Bladder microvascular endothelial cell (primary cell): ENCODE results near the gene MPHOSPH10. TPM values are rescaled to one million over a fixed set of nuclear protein-coding genes. Genes with fewer than 3 reads are reported as not detected.

Experiments used
- total RNA-seq: library from RNA; depleted of rRNA; stranded (reverse); fragments of >200 nt; gene quantifications from 2 replicates; pipeline ENCODE4 v1.2.3, GENCODE V29; 2014

Gene MPHOSPH10, protein sequence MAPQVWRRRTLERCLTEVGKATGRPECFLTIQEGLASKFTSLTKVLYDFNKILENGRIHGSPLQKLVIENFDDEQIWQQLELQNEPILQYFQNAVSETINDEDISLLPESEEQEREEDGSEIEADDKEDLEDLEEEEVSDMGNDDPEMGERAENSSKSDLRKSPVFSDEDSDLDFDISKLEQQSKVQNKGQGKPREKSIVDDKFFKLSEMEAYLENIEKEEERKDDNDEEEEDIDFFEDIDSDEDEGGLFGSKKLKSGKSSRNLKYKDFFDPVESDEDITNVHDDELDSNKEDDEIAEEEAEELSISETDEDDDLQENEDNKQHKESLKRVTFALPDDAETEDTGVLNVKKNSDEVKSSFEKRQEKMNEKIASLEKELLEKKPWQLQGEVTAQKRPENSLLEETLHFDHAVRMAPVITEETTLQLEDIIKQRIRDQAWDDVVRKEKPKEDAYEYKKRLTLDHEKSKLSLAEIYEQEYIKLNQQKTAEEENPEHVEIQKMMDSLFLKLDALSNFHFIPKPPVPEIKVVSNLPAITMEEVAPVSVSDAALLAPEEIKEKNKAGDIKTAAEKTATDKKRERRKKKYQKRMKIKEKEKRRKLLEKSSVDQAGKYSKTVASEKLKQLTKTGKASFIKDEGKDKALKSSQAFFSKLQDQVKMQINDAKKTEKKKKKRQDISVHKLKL
- 9.7 and 21.1 TPM in 2 replicates for total RNA-seq

DNA sequence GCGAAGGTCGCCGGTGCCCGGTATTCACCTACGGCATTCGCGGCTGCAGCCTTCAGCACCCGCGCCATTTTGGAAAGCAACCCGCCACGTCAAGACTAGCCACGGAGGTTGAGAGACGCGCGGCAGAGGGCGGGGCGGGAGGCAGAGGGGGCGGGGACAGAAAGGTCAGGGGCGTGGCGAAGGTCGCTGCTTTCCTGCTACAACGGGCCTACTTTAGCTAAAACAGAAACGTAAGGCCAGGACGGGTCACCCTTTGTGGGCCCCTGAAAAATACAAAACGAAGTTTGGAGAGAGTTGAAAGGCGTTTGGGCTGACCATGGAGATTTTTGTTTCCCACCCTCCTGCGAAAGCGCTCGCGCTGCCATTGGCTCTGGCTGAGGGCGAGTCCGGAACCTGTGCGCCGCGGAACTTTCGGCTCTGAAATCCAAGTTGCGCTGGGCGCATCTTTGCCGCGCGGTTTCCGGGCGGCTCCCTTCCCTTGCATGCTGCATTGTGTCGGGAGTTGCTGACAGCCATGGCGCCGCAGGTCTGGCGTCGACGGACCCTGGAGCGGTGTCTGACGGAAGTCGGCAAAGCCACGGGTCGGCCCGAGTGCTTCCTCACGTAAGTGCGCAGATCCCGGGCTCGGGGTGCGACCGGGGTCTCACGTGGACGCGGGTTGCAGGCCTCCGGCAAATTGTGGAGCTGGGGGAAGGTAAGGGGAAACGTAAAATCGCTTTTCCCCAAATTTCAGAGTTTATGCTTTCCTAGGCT lies at the start of gene MPHOSPH10, which contains the start of gene MCEE:
MPHOSPH10 (plus strand) TSS at position 483 of the 753 bp plus-strand sequence; CDS start at position 515, 32 bp downstream.
MCEE (minus strand) TSS at position 78 of the 753 bp plus-strand sequence; CDS start at position 68, 10 bp downstream.

Other genes starting within 250 kb of the MPHOSPH10 start
- 0.44 and 0.49 TPM in 2 replicates for gene VAX2, start 230.1 kb upstream of the MPHOSPH10 start, total RNA-seq
- gene ATP6V1B1, start 194.7 kb upstream of the MPHOSPH10 start, total RNA-seq = 0.76 and 1.1 TPM in 2 replicates
- 0.32 and 0.38 TPM in 2 replicates for gene ANKRD53, start 152.0 kb upstream of the MPHOSPH10 start, total RNA-seq
- 17.3 and 50.3 TPM in 2 replicates for gene TEX261, start 135.8 kb upstream of the MPHOSPH10 start, total RNA-seq
- 51.5 and 74.3 TPM in 2 replicates for gene NAGK, start 62.0 kb upstream of the MPHOSPH10 start, total RNA-seq
- 7.6 and 9.9 TPM in 2 replicates for gene MCEE, start 405 bp upstream of the MPHOSPH10 start, total RNA-seq
- 0.65 and 1.8 TPM in 2 replicates for gene PAIP2B, start 96.5 kb downstream of the MPHOSPH10 start, total RNA-seq
- gene ZNF638, start 201.1 kb downstream of the MPHOSPH10 start, total RNA-seq = 71.4 and 187 TPM in 2 replicates